H1 (cell line): ENCODE measurements around the gene NANOS3. TPM values are rescaled to one million over a fixed set of nuclear protein-coding genes. Genes with fewer than 3 reads are reported as not detected.

Experiments used
- CTCF ChIA-PET: fragments of 300-600 bp; sonication (Branson Sonifier 250); formaldehyde crosslinking; loops from one replicate; lab custom pipeline; 2021; ENCODE audit not compliant: partially characterized antibody; lab: Charles Lee
- POLR2A ChIA-PET: fragments of 300-600 bp; sonication (Branson Sonifier 250); formaldehyde crosslinking; loops from one replicate; lab custom pipeline; 2021; ENCODE audit warnings: inconsistent platforms; ENCODE audit not compliant: partially characterized antibody; lab: Charles Lee
- DNase-seq, 2 experiments: peaks; one replicate each; pipeline versions ENCODE4 v3.0.0 to v3.0.0-alpha.2; 2010 to 2022; ENCODE audit warnings: low spot score in 2 of 2, low read depth in 1 of 2, mixed read lengths in 1 of 2
- FAIRE-seq: peaks from 2 replicates; lab custom pipeline; 2011; peaks lifted over from hg19 to GRCh38; lab: Jason Lieb, UNC
- H2AFZ ChIP-seq: 2 replicates; pipeline ENCODE4 v1.8.1; 2012; ENCODE audit warnings: low read length, inconsistent platforms
- H2AK5ac ChIP-seq: 2 replicates; pipeline ENCODE4 v1.6.1; 2013; ENCODE audit warnings: low read depth, low read length
- H2BK120ac ChIP-seq: replicated peaks from 2 replicates; pipeline ENCODE3; 2013; ENCODE audit warnings: low read depth, low read length, inconsistent platforms
- H2BK12ac ChIP-seq: 2 replicates; pipeline ENCODE4 v1.6.1; 2013; ENCODE audit warnings: low read depth, low read length
- H2BK15ac ChIP-seq: 2 replicates; pipeline ENCODE4 v1.6.1; 2013; ENCODE audit warnings: low read length
- H2BK20ac ChIP-seq: 2 replicates; pipeline ENCODE4 v1.6.1; 2013; ENCODE audit warnings: low read length
- H2BK5ac ChIP-seq: 2 replicates; pipeline ENCODE4 v1.6.1; 2013; ENCODE audit warnings: low read depth, low read length
- H3K14ac ChIP-seq: 2 replicates; pipeline ENCODE4 v1.6.1; 2013; ENCODE audit warnings: inconsistent platforms; ENCODE audit not compliant: insufficient read length
- H3K18ac ChIP-seq: 2 replicates; pipeline ENCODE4 v1.6.1; 2013; ENCODE audit warnings: low read length; ENCODE audit errors: extremely low read depth
- H3K23ac ChIP-seq: 2 replicates; pipeline ENCODE4 v1.6.1; 2013; ENCODE audit warnings: inconsistent platforms; ENCODE audit not compliant: insufficient read length
- H3K23me2 ChIP-seq: 2 replicates; pipeline ENCODE4 v1.6.1; 2013; ENCODE audit warnings: low read depth, low read length
- H3K27ac ChIP-seq: 2 replicates; pipeline ENCODE4 v1.6.1; 2011; ENCODE audit warnings: low read depth, low read length, inconsistent platforms
- H3K27me3 ChIP-seq, 4 experiments: replicated peaks in 1 of 4; 1 replicate in 1 of 4; 2 replicates in 3 of 4; pipeline versions ENCODE4 v1.6.1 to v1.8.1; 2011 to 2013; ENCODE audit warnings: low read length in 3 of 4, mild to moderate bottlenecking in 3 of 4, inconsistent platforms in 2 of 4, mixed read lengths in 2 of 4, moderate library complexity in 1 of 4; ENCODE audit not compliant: control insufficient read depth in 3 of 4, insufficient read depth in 3 of 4; ENCODE audit errors: extremely low read depth in 1 of 4
- H3K36me3 ChIP-seq, 4 experiments: 2 replicates each; pipeline versions ENCODE4 v1.6.1 to v1.8.1; 2011 to 2013; ENCODE audit warnings: mild to moderate bottlenecking in 4 of 4, low read length in 3 of 4, moderate library complexity in 2 of 4, control low read depth in 1 of 4, inconsistent platforms in 1 of 4; ENCODE audit not compliant: insufficient read depth in 4 of 4, control insufficient read depth in 2 of 4
- H3K4ac ChIP-seq: replicated peaks from 2 replicates; pipeline ENCODE3; 2013; ENCODE audit warnings: low read length, low read depth, mixed read lengths, inconsistent platforms; ENCODE audit not compliant: insufficient read length
- H3K4me1 ChIP-seq, 4 experiments: replicated peaks in 1 of 4; 1 replicate in 1 of 4; 2 replicates in 3 of 4; pipeline versions ENCODE4 v1.6.1 to v1.8.1; 2011 to 2013; ENCODE audit warnings: low read length in 3 of 4, inconsistent platforms in 2 of 4, mixed read lengths in 1 of 4; ENCODE audit not compliant: insufficient read depth in 4 of 4, control insufficient read depth in 3 of 4
- H3K4me2 ChIP-seq, 2 experiments: 2 replicates each; pipeline versions ENCODE4 v1.6.1 to v1.8.1; 2011 to 2013; ENCODE audit warnings: low read depth in 2 of 2, low read length in 2 of 2, control low read depth in 1 of 2, inconsistent platforms in 1 of 2, mild to moderate bottlenecking in 1 of 2; ENCODE audit not compliant: insufficient read depth in 1 of 2
- H3K4me3 ChIP-seq, 4 experiments: fragments of 200-600, 300-600 bp in 1 of 4; sonication (generic), shearing (Covaris generic), sonication (Bioruptor Twin) in 1 of 4; 2 replicates each; pipeline versions ENCODE4 v1.5.1 to v1.8.1; 2011 to 2016; ENCODE audit warnings: low read length in 4 of 4, low read depth in 3 of 4, control low read depth in 2 of 4, inconsistent platforms in 2 of 4, mild to moderate bottlenecking in 2 of 4, mixed read lengths in 1 of 4, moderate library complexity in 1 of 4; ENCODE audit not compliant: insufficient read depth in 2 of 4; ENCODE audit errors: extremely low read depth in 1 of 4
- H3K56ac ChIP-seq: replicated peaks from 2 replicates; pipeline ENCODE3; 2013; ENCODE audit warnings: low read depth, mild to moderate bottlenecking, mixed read lengths, low read length, inconsistent platforms; ENCODE audit not compliant: insufficient read length
- H3K79me1 ChIP-seq: 2 replicates; pipeline ENCODE4 v1.6.1; 2013; ENCODE audit warnings: low read depth, low read length, control low read depth
- H3K79me2 ChIP-seq, 2 experiments: 2 replicates each; pipeline versions ENCODE4 v1.6.1 to v1.8.1; 2012 to 2013; ENCODE audit warnings: low read length in 2 of 2, mild to moderate bottlenecking in 2 of 2, inconsistent platforms in 1 of 2; ENCODE audit not compliant: insufficient read depth in 2 of 2, control insufficient read depth in 1 of 2
- H3K9ac ChIP-seq, 4 experiments: replicated peaks in 1 of 4; 1 replicate in 1 of 4; 2 replicates in 3 of 4; pipeline versions ENCODE4 v1.6.1 to v1.8.1; 2011 to 2013; ENCODE audit warnings: low read depth in 3 of 4, low read length in 3 of 4, control low read depth in 2 of 4, mild to moderate bottlenecking in 2 of 4, moderate library complexity in 2 of 4, inconsistent platforms in 1 of 4; ENCODE audit errors: extremely low read depth in 1 of 4
- H3K9me3 ChIP-seq, 2 experiments: 2 replicates each; pipeline versions ENCODE4 v1.6.1 to v1.8.1; 2012 to 2013; ENCODE audit warnings: mild to moderate bottlenecking in 2 of 2, moderate library complexity in 2 of 2, control low read depth in 1 of 2, inconsistent platforms in 1 of 2, low read depth in 1 of 2, low read length in 1 of 2, mixed read lengths in 1 of 2; ENCODE audit not compliant: insufficient read depth in 2 of 2
- H4K20me1 ChIP-seq, 2 experiments: replicated peaks in 1 of 2; 2 replicates each; pipeline versions ENCODE3 to v1.8.1; 2011 to 2013; ENCODE audit warnings: inconsistent platforms in 2 of 2, low read length in 2 of 2, mild to moderate bottlenecking in 1 of 2; ENCODE audit not compliant: insufficient read depth in 2 of 2, control insufficient read depth in 1 of 2
- H4K5ac ChIP-seq: 2 replicates; pipeline ENCODE4 v1.6.1; 2013; ENCODE audit warnings: low read length, low read depth, mixed read lengths, inconsistent platforms; ENCODE audit not compliant: insufficient read length
- H4K8ac ChIP-seq: 2 replicates; pipeline ENCODE4 v1.8.0; 2013; ENCODE audit warnings: mild to moderate bottlenecking, moderate library complexity, low read length, inconsistent platforms; ENCODE audit not compliant: insufficient read depth; ENCODE audit errors: extremely low read depth
- H4K91ac ChIP-seq: replicated peaks from 2 replicates; pipeline ENCODE3; 2013; ENCODE audit warnings: low read length, mixed read lengths, inconsistent platforms; ENCODE audit not compliant: insufficient read length
- KDM5A ChIP-seq: fragments of 200-600 bp; IDR thresholded peaks from 2 replicates; pipeline ENCODE4 v1.7.1; 2012; ENCODE audit warnings: mild to moderate bottlenecking, low read length, inconsistent platforms, mixed read lengths
- WGBS, 2 experiments: shearing (Covaris generic) in 1 of 2; methylation state at CpG; one replicate each; pipeline versions ENCODE4 v1.1.6 to v1.1.7; 2013 to 2015; ENCODE audit warnings: low lambda C conversion rate in 2 of 2, mixed read lengths in 2 of 2, inconsistent platforms in 1 of 2, low coverage in 1 of 2, missing lambda C conversion rate in 1 of 2; ENCODE audit not compliant: insufficient replicate concordance in 2 of 2, insufficient coverage in 1 of 2, insufficient read length in 1 of 2; ENCODE audit errors: extremely low coverage in 1 of 2, missing lambda C conversion rate in 1 of 2; 5-methylcytosine and 5-hydroxymethylcytosine counted together
- polyA plus RNA-seq, 7 experiments: library from polyadenylated mRNA; depleted of rRNA in 3 of 7; stranded (reverse) in 5 of 7; unstranded in 2 of 7; fragments of >200 nt in 5 of 7; fragments of 200-250 nt in 2 of 7; gene quantifications; 1 replicate in 5 of 7; 2 replicates in 1 of 7; 4 replicates in 1 of 7; pipeline versions ENCODE4 v1.2.1 to v1.2.3, GENCODE V29; 2011 to 2013; ENCODE audit warnings: missing spikeins in 2 of 7, mixed read lengths in 2 of 7
- total RNA-seq: library from RNA; stranded (reverse); fragmentation: NEBNext Ultra II Directional; extraction: Animal tissue kit (Norgen Biotek cat#: 25700); gene quantifications from 2 replicates; pipeline ENCODE4 v1.2.1, GENCODE V29; 2021

NANOS3 gene
- total and polyA plus RNA-seq, 2 of the 8 experiments (the other 6 are each of a cell fraction or from before 2014, with no cell fraction given), result 0.62 TPM; not detected in 1

DNA sequence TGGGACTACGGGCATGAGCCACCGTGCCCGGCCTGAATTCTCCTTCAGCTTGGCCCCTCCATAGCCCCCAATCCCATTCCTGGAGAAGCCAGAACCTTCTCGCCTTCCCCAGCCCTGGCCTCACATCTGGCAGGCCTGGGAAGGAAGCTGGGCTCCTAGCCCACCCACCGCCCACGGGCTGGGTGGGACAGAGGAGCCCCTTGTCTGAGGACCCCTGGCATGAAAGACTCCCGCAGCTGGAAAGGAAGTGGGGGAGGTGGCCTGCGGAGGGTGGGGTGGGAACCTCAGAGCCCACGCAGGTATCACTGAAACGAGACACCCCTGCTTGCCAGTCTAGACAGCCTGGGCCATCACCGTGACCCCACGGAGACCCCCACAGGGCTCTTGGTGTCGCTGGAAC, 7.7 kb upstream of the NANOS3 start:
- peaks cover 0 to 4% (median 0%) of the 10 kb centered on the region in 4 experiments; a peak in 6 of 7 replicates for H3K4me1 ChIP-seq
- H4K20me1 ChIP-seq, result peaks cover 0 to 16% of the 10 kb centered on the region in 2 experiments
- H3K27me3 ChIP-seq, result peaks cover 37 to 89% (median 73%) of the 10 kb centered on the region in 4 experiments
- H3K18ac ChIP-seq, result no peak overlapping the region
- H2BK12ac ChIP-seq, result no peak overlapping the region
- no peak overlapping the region for H2BK120ac ChIP-seq
- H3K79me1 ChIP-seq, result no peaks in the 10 kb centered on the region
- H3K4ac ChIP-seq, result no peak overlapping the region
- no peak overlapping the region for H4K91ac ChIP-seq
- ChIA-PET CTCF (interaction anchor here (0.6 to 1.5 kb wide), 7 partner anchors 10 to 479 kb away, joined by 3 to 5 read pairs (median 4); no protein-coding TSS in a partner anchor), POLR2A (interaction anchor here (1.3 to 1.6 kb wide), 2 partner anchors 12 to 74 kb away, joined by 3 read pairs; partner anchors contain the start of gene ZSWIM4)
- no peak for FAIRE-seq
- no peak overlapping the region for H3K4me2 ChIP-seq
- no peaks in the 10 kb centered on the region for H3K9me3 ChIP-seq
- H3K23me2 ChIP-seq, result no peaks in the 10 kb centered on the region; the same call in 1 of the 2 replicates
- 84% methylated on average over 12 of the region's 13 CpGs; no CpG with 5 or more reads in 1 of the 2 experiments for WGBS, 2 experiments
- no peak overlapping the region for H2BK15ac ChIP-seq
- no peaks in the 10 kb centered on the region for H3K36me3 ChIP-seq
- no peak overlapping the region for H4K8ac ChIP-seq
- no peak overlapping the region for H3K27ac ChIP-seq
- H3K79me2 ChIP-seq, result no peaks in the 10 kb centered on the region
- H2AK5ac ChIP-seq, result no peak overlapping the region
- H4K5ac ChIP-seq, result no peak overlapping the region
- no peak overlapping the region for H3K4me3 ChIP-seq
- H3K9ac ChIP-seq, result no peak overlapping the region
- H2BK5ac ChIP-seq, result no peak overlapping the region
- no peak for DNase-seq
- no peak overlapping the region for H3K23ac ChIP-seq
- H2AFZ ChIP-seq, result no peak overlapping the region
- H3K14ac ChIP-seq, result no peak overlapping the region
- H3K56ac ChIP-seq, result no peak overlapping the region
- no peak overlapping the region for H2BK20ac ChIP-seq
- no peak for TF ChIP-seq KDM5A
